Hindlimb muscle (tissue), 1 donor: Measurements from ENCODE around the gene CEACAM6. TPM values are rescaled to one million over a fixed set of nuclear protein-coding genes. Genes with fewer than 3 reads are reported as not detected.
"Not testable (repeated sequence)": the region's sequence is repeated elsewhere in the genome, so short reads cannot be mapped to it uniquely, and the experiment has no call there.

ENCODE experiments used
- DNase-seq: peaks from one replicate; pipeline ENCODE4 v3.0.0-alpha.2; 2013
- polyA plus RNA-seq: library from polyadenylated mRNA; unstranded; fragments of 120-200 nt; gene quantifications from one replicate; pipeline ENCODE4 v1.2.1, GENCODE V29; 2013; ENCODE audit not compliant: insufficient read length

CEACAM6 gene
- polyA plus RNA-seq, 1 donor, result 0.08 TPM

GRCh38 chr19:41748012-41748411 is 7.3 kb upstream of the CEACAM6 start:
- DNase-seq, result no peak

DNA sequence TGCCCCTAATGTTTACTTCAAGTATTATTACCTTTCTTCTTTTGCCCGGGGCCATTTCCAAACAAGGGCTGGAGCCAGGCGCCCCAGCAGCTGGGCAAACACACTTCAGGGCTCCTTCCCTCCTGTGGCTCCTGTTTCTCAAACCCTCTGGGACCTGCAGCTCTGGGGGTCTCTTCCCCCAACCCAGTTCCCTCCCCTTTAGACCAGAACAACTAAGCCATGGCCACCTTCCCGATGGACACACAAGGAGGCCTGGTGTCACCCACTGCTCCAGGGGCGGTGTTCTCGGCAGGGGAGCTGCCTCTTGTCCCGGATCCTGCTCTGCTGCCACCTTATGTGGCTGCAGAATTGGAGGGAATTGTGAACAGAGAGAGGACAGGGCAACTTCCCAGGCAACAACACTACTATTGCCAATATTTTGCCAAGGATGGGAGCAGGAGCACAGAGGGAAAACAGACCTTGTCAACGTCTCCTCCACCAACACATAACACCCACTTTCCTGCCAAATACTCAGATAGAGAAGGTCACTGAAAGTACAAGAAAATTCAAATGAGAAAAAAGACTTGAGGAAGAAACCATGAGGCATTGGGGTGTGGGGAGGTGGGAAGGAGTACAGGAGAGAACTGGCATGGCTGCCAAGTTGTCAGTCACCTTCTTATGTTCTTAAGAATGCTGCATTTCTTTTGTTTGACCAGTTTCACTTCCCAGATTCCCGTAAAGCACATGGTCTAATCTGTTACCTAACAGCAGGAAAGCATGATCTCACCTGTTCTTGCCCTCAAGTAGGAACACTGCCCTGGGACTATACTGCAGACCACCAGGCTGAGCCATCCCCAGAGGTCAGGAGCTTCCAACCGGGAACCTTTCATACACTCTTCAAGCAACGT is 4.8 kb upstream of the CEACAM6 start:
- not testable (repeated sequence) for DNase-seq

DNA sequence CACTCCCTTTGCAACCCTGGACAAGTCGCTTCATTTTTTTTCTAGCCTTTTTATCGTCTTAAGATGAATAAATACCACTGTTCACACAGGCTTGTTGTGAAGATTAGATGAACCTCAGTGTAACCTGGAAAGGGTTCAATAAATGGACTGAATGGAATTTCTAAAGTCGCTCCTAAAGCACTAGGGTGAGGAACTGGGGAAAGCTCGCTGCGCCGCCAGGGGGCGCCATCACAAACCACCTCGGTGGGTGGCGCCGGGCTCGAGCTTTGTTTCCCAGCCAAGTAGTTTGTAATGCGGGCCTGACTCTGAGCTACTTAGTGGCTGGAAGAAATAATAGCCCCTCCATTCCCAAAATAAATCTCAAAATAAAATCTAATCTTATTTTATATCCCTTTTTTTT is 2.2 kb upstream of the CEACAM6 start:
- DNase-seq, result no peak

DNA sequence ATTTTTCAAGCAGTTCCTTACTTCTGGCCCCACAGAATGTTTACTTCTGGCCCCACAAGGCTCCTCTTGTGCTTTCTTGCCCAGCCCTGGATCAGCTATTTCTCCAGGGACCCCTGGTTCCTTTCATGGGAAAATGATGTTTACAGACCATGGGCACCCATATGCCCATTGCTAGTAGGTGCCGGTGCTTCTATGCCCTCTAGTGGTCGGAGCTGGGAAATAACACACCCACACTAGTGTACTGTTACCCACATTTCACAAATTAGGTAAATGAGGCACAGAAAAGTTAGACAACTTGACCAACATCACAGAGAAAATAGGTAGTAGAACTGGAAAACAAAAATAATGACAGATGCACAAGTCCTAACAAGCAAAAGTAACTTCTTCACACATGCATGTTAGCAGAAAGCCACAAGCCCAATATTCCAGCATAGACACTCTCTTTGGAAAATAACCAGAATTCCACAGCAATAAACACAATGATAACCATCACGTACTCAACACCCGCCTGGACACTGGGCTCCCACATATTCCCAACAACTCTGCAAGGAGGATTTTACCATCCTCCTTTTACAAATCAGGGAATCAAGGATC is 1.3 kb upstream of the CEACAM6 start:
- no peak for DNase-seq

GRCh38 chr19:41758846-41759245 is 3.5 kb downstream of the CEACAM6 start:
- DNase-seq, result no peak

- no peak for DNase-seq
Observed at GRCh38 chr19:41767115-41767514, 11.8 kb downstream of the CEACAM6 start.

DNA sequence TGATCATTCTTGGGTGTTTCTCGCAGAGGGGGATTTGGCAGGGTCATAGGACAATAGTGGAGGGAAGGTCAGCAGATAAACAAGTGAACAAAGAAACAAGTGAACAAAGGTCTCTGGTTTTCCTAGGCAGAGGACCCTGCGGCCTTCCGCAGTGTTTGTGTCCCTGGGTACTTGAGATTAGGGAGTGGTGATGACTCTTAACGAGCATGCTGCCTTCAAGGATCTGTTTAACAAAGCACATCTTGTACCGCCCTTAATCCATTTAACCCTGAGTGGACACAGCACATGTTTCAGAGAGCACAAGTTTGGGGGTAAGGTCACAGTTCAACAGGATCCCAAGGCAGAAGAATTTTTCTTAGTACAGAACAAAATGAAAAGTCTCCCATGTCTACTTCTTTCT is 12.8 kb downstream of the CEACAM6 start:
- not testable (repeated sequence) for DNase-seq

DNA sequence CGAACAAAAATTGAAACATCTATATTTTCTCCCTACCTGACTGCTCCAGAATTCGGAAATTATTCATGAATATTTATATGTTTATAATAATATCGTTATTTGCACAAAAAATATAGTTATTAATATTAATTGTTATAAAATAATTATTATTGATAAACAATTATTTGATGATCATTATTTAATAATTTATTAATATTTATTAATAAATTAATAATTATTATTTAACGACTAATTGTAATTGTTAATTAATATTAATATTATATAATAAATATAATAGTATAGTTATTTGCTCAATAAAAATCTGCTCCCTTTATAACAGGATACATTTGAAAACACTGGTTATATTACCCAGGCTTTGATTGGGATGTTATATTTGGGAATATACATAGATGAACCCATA is 14.3 kb downstream of the CEACAM6 start:
- no peak for DNase-seq

DNA sequence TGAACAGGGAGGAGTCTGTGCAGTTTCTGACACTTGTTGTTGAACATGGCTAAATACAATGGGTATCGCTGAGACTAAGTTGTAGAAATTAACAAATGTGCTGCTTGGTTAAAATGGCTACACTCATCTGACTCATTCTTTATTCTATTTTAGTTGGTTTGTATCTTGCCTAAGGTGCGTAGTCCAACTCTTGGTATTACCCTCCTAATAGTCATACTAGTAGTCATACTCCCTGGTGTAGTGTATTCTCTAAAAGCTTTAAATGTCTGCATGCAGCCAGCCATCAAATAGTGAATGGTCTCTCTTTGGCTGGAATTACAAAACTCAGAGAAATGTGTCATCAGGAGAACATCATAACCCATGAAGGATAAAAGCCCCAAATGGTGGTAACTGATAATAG is 16.1 kb downstream of the CEACAM6 start:
- no peak for DNase-seq

DNA sequence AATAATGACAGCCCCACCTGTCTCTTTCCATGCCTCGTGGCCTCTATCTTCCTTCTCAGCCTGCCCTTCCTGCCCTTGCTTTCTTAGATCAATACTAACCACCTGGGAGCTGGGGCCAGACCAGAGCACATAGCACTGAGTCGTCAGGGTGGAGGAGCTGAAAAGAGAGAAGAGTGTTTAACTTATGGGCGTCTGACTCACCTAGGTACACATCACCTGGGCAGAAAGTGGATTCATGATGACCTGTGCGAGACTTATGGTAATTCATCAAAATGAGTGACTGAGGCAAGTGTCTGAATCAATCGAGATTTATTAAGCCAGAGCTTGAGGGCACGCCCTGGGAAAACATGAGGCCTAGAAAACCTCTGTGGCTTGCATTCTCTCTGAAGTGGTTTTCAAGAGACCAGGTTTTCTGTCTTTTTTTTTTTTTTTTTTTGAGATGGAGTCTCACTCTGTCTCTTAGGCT is 19.2 kb downstream of the CEACAM6 start:
- DNase-seq, result no peak

GRCh38 chr19:41776700-41777099 is 21.4 kb downstream of the CEACAM6 start:
- DNase-seq, result no peak

DNA sequence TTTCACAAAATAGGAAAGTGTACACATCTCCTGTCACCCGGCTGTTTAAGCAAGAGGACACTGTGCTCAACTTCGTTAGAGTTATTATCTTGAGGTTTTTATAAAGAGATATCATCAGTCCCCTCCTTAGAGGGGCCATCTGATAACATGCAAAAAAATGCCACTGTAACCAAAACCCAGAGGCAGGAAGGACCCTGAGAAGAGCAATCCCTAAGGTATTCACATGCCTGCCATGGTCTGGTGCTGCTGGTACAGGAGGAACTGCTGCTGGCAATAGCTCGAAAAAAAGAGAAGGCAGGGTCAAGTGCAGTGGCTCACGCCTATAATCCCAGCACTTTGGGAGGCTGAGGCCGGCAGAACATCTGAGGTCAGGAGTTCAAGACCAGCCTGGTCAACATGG is 28.3 kb downstream of the CEACAM6 start:
- DNase-seq, result no peak

DNA sequence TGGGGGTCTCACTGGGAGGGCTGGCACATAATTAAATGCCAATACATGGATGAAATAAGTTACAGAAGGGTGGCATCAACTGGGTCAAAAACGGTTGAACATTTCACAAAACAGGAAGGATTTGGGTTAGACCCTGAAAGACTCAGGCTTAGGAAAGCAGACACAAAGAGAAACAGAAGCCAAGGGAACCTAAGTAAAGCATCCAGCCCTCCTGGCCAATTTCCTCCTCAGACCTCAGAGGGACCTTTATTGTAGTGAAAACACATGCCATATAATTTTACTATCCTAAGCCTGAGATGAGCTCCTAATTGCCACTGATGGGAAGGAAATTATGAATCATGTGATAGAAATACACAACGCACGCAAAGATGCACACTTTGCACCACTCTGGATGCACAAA is 29.0 kb downstream of the CEACAM6 start:
- DNase-seq, result no peak

DNA sequence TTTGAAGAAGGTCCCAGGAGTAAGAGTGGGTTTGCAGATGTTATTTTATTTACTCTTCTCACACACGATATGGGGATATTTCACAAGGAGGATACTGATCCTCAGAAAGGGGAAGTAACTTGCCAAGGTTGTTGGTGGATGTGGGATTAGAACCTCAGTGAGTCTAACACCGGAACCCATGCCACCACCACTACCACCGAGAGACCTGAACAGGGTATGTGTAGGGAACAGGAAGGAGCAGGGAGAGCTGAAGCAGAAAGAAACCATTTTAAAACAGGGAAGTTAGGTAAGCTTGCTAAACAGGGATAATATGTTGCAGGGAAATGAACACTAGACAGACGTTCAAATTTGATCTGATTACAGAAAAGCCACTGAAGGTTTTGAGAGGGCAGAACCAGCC is 29.4 kb downstream of the CEACAM6 start:
- DNase-seq, result no peak

- DNase-seq, result no peak
Observed at GRCh38 chr19:41785653-41786052, 30.3 kb downstream of the CEACAM6 start.

GRCh38 chr19:41787055-41787454 is 31.7 kb downstream of the CEACAM6 start:
- DNase-seq, result no peak

DNA sequence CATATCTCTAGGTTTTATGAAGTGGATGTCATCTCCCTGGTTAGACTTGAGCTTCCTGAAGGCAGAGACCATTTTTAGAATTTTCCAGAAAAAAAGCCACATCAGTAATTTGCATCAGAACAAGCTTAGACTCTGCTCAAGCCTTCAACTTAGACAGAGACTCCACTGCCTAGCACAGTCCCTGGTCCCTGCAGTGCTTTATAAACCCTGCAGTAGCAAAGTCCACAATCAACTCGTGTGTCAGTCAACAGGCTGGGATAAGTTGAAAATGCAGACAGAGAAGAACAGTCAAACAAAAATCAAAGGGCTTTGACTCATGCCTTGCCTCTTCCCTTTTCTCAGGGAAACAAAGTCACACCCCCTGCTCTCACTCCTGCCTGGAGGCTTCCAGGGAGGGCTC is 33.2 kb downstream of the CEACAM6 start:
- DNase-seq, result not testable (repeated sequence)

DNA sequence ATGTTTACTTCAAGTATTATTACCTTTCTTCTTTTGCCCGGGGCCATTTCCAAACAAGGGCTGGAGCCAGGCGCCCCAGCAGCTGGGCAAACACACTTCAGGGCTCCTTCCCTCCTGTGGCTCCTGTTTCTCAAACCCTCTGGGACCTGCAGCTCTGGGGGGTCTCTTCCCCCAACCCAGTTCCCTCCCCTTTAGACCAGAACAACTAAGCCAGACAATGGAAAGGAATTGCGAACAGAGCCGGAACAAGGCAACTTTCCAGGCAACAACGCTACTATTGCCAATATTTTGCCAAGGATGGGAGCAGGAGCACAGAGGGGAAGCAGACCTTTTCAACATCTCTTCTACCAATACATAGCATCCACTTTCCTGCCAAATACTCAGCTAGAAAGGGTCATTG is 33.7 kb downstream of the CEACAM6 start:
- DNase-seq, result not testable (repeated sequence)

GRCh38 chr19:41792513-41793413 is 37.4 kb downstream of the CEACAM6 start:
- DNase-seq, result no peak

DNA sequence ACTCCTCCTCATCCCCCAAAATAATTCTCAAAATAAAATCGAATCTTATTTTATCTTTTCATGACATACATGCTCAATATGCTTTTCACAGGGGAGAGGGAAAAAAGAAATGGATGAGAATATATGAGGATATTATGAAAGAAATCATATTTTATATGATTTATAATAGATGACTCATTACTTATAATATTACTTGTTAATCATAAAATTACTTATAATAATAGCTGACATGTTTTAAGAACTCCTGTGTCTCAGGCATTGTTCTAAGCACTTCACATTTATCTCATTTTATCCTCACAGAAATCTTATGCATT is 38.0 kb downstream of the CEACAM6 start:
- DNase-seq, result no peak

- DNase-seq, result no peak
Observed at GRCh38 chr19:41795031-41795461, 39.7 kb downstream of the CEACAM6 start.

DNA sequence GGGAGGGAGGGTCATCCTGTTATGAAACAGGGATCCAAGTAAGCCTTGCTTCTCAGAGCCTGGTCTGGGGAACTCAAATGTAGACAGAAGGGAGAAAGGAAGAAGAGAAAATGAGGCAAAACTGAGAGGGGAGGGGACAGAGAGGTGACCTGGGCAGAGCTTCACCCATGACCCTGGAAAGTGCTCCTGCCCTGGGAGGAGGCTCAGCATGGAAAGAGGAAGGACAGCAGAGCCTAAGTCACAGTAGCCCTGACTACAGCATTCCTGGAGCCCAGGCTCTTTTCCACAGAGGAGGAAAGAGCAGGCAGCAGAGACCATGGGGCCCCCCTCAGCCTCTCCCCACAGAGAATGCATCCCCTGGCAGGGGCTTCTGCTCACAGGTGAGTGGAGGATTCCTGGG is 41.0 kb downstream of the CEACAM6 start, which contains the start of gene CEACAM3:
Gene CEACAM3 (plus strand): TSS at position 226 of the 400 bp plus-strand sequence. CDS start 91 bp downstream, at position 317.
- no peak for DNase-seq

DNA sequence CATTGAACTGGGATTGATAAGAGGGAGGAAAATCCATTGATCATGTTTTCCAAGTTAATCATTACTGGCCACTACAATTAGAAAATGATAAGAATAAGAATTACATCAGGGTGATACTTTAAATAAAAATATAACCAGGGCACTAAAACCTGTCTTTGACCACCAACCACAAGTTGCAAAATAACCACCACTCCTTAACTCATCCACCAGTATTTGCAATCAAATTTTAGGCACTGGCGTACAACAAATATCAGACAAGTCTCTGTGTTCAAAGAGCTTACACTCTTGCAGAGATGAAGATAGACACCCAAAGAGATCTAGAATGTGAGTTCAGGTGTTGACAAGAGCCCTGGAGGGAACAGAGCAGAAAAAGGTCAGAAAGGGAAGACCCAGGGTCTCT is 41.6 kb downstream of the CEACAM6 start:
- DNase-seq, result no peak
